HEK293 (cell line): Measurements from ENCODE around the gene PITPNM3.

Experiments used
- CTCF ChIA-PET: fragments of 350-600 bp; formaldehyde crosslinking; extraction: SDS; loops from one replicate; lab custom pipeline; 2021; ENCODE audit warnings: antibody characterized with exemption; lab: Yijun Ruan, JAX
- POLR2A ChIA-PET: fragments of 300-600 bp; formaldehyde crosslinking; extraction: SDS; loops from one replicate; lab custom pipeline; 2020; ENCODE audit warnings: antibody characterized with exemption, inconsistent platforms; lab: Yijun Ruan, JAX
- H3K27ac ChIP-seq: fragments of 200-500 bp; sonication (Bioruptor generic); 2 replicates; pipeline ENCODE4 v1.5.1; 2014; ENCODE audit warnings: low read depth, low read length, control low read depth, inconsistent platforms; ENCODE audit errors: extremely low read depth
- H3K36me3 ChIP-seq, 2 experiments: fragments of 200-500 bp in 1 of 2; sonication (Bioruptor generic) in 1 of 2; 1 replicate in 1 of 2; 2 replicates in 1 of 2; pipeline ENCODE4 v1.5.1; 2014 to 2017; ENCODE audit warnings: inconsistent platforms in 2 of 2, low read length in 2 of 2; ENCODE audit not compliant: control insufficient read depth in 2 of 2, insufficient read depth in 1 of 2
- H3K4me1 ChIP-seq: fragments of 200-500 bp; sonication (Bioruptor generic); 2 replicates; pipeline ENCODE4 v1.5.1; 2014; ENCODE audit warnings: mild to moderate bottlenecking, low read length, inconsistent platforms; ENCODE audit not compliant: control insufficient read depth, insufficient read depth
- H3K4me3 ChIP-seq: 2 replicates; pipeline ENCODE4 v1.5.1; 2011; ENCODE audit warnings: low read depth, mild to moderate bottlenecking, control low read depth, low read length, moderate library complexity
- H3K9me3 ChIP-seq: fragments of 200-500 bp; sonication (Bioruptor generic); 2 replicates; pipeline ENCODE4 v1.5.1; 2014; ENCODE audit warnings: low read depth, low read length, inconsistent platforms; ENCODE audit not compliant: control insufficient read depth, insufficient read depth
- BCL6B ChIP-seq: fragments of 450-650 bp; formaldehyde crosslinking; IDR thresholded peaks from 2 replicates; pipeline ENCODE4 v1.5.1; 2017; ENCODE audit warnings: missing biosample characterization, missing genetic modification characterization
- CTCF ChIP-seq: fragments of 450-650 bp; formaldehyde crosslinking; IDR thresholded peaks from 2 replicates; pipeline ENCODE4 v1.5.1; 2016; ENCODE audit warnings: missing biosample characterization, missing genetic modification characterization
- GLIS2 ChIP-seq: fragments of 450-650 bp; formaldehyde crosslinking; IDR thresholded peaks from 2 replicates; pipeline ENCODE4 v1.5.1; 2016; ENCODE audit warnings: missing biosample characterization, missing genetic modification characterization
- HOXA7 ChIP-seq: sonication (generic); formaldehyde crosslinking; IDR thresholded peaks from 2 replicates; pipeline ENCODE4 v1.8.1; 2022; ENCODE audit warnings: missing genetic modification reagents, borderline replicate concordance
- PRDM4 ChIP-seq: fragments of 450-650 bp; formaldehyde crosslinking; IDR thresholded peaks from 2 replicates; pipeline ENCODE4 v1.5.1; 2017; ENCODE audit warnings: missing biosample characterization, missing genetic modification characterization
- ZBTB17 ChIP-seq: fragments of 450-650 bp; formaldehyde crosslinking; IDR thresholded peaks from 2 replicates; pipeline ENCODE4 v1.5.1; 2016; ENCODE audit warnings: missing biosample characterization, missing genetic modification characterization
- ZFHX2 ChIP-seq: fragments of 450-650 bp; formaldehyde crosslinking; conservative IDR thresholded peaks from 2 replicates; pipeline ENCODE4 v1.5.1; 2016; ENCODE audit warnings: missing biosample characterization, missing genetic modification characterization
- ZFP69B ChIP-seq: fragments of 450-650 bp; formaldehyde crosslinking; IDR thresholded peaks from 2 replicates; pipeline ENCODE4 v1.5.1; 2016; ENCODE audit warnings: missing biosample characterization, missing genetic modification characterization
- ZNF169 ChIP-seq: fragments of 450-650 bp; formaldehyde crosslinking; IDR thresholded peaks from 2 replicates; pipeline ENCODE4 v1.5.1; 2016; ENCODE audit warnings: missing biosample characterization, missing genetic modification characterization
- ZNF26 ChIP-seq: fragments of 450-650 bp; formaldehyde crosslinking; IDR thresholded peaks from 2 replicates; pipeline ENCODE4 v1.5.1; 2016; ENCODE audit warnings: missing biosample characterization, missing genetic modification characterization
- ZNF37A ChIP-seq: fragments of 450-650 bp; IDR thresholded peaks from 2 replicates; pipeline ENCODE4 v1.5.1; 2018; ENCODE audit warnings: missing biosample characterization, missing genetic modification characterization
- ZNF518A ChIP-seq: fragments of 450-650 bp; formaldehyde crosslinking; conservative IDR thresholded peaks from 2 replicates; pipeline ENCODE4 v1.5.1; 2016; ENCODE audit warnings: low read depth, missing biosample characterization, missing genetic modification characterization
- ZNF555 ChIP-seq: fragments of 450-650 bp; formaldehyde crosslinking; conservative IDR thresholded peaks from 2 replicates; pipeline ENCODE4 v1.5.1; 2017; ENCODE audit warnings: missing biosample characterization, mild to moderate bottlenecking, missing genetic modification characterization, inconsistent platforms
- ZNF670 ChIP-seq: fragments of 450-650 bp; formaldehyde crosslinking; IDR thresholded peaks from 2 replicates; pipeline ENCODE4 v1.5.1; 2016; ENCODE audit warnings: missing biosample characterization, missing genetic modification characterization, low read depth
- ZNF692 ChIP-seq: fragments of 450-650 bp; formaldehyde crosslinking; IDR thresholded peaks from 2 replicates; pipeline ENCODE4 v1.5.1; 2016; ENCODE audit warnings: missing biosample characterization, missing genetic modification characterization

PITPNM3 gene

GRCh38 chr17:6470146-6470718 is 86.1 kb downstream of the PITPNM3 start:
- Histone ChIP-seq H3K4me1 (peaks cover 3% of the 10 kb centered on the region; the same call in 1 of the 2 replicates), H3K27ac (no peak overlapping the region), H3K9me3 (no peaks in the 10 kb centered on the region), H3K4me3 (no peak overlapping the region), H3K36me3 (no peaks in the 10 kb centered on the region)
- ChIA-PET POLR2A (no interaction called here), CTCF (interaction anchor here (0.6 to 1.0 kb wide), 2 partner anchors 373 to 453 kb away, joined by 3 read pairs; no protein-coding TSS in a partner anchor)
- TF ChIP-seq ZNF518A (tag by site-specific recombination) (no peak), PRDM4 (no peak), GLIS2 (tag by site-specific recombination) (no peak), CTCF (tag by site-specific recombination) (no peak), ZFP69B (tag by site-specific recombination) (no peak), HOXA7 (CRISPR knock-in tag) (no peak), BCL6B (tag by site-specific recombination) (no peak), ZNF26 (tag by site-specific recombination) (no peak)

- TF ChIP-seq CTCF (tag by site-specific recombination) = no peak
- no peak for TF ChIP-seq ZBTB17 (tag by site-specific recombination)
- TF ChIP-seq ZNF37A (tag by site-specific recombination) = no peak
- TF ChIP-seq ZFHX2 (tag by site-specific recombination) = no peak
- no peak for TF ChIP-seq ZNF692
- TF ChIP-seq ZNF169 (tag by site-specific recombination) = no peak
- TF ChIP-seq ZNF555 = no peak
- TF ChIP-seq ZNF670 (tag by site-specific recombination) = no peak
- POLR2A ChIA-PET = no interaction called here
- H3K4me3 ChIP-seq = no peak overlapping the region
- no peak overlapping the region for H3K27ac ChIP-seq
- H3K4me1 ChIP-seq = peaks cover 3% of the 10 kb centered on the region; the same call in 1 of the 2 replicates
- CTCF ChIA-PET = no interaction called here
- no peaks in the 10 kb centered on the region for H3K9me3 ChIP-seq
- H3K36me3 ChIP-seq = no peaks in the 10 kb centered on the region
Measured at GRCh38 chr17:6468051-6468790, 88.1 kb downstream of the PITPNM3 start.
